SW 1271 (cell line): ENCODE results near the gene TNFSF11.

Experiments
- DNase-seq, 2 experiments: peaks; one replicate each; lab custom pipeline; 2025; lab: John Stamatoyannopoulos, UW

The TNFSF11 gene

GRCh38 chr13:42654722-42655121 lies 80.8 kb downstream of the TNFSF11 start:
- no peak for DNase-seq

- no peak for DNase-seq
Measured at GRCh38 chr13:42656161-42656560, 82.2 kb downstream of the TNFSF11 start.

- no peak for DNase-seq
Measured at GRCh38 chr13:42656958-42657357, 83.0 kb downstream of the TNFSF11 start.
